GM12878 (cell line): Measurements from ENCODE around the gene CCL23. TPM values are rescaled to one million over a fixed set of nuclear protein-coding genes. Genes with fewer than 3 reads are reported as not detected.

Experiments used
- ATAC-seq: fragments of 200-7000 bp; cut with Tn5 transposase; 3 replicates; pipeline ENCODE4 v1.9.1; 2020; ENCODE audit warnings: mild to moderate bottlenecking, moderate library complexity
- BruUV-seq: library from RNA; stranded (reverse); fragments of 400-500 nt; replicated peaks from 2 replicates; lab custom pipeline; 2021; lab: Mats Ljungman, UMichigan
- CTCF ChIA-PET: fragments of 300-600 bp; sonication (Branson Sonifier 250); formaldehyde crosslinking; extraction: SDS; loops from one replicate; lab custom pipeline; 2021; ENCODE audit warnings: inconsistent platforms; lab: Yijun Ruan, JAX
- POLR2A ChIA-PET: fragments of 350-600 bp; formaldehyde crosslinking; extraction: SDS; loops from one replicate; lab custom pipeline; 2021; ENCODE audit warnings: inconsistent platforms; lab: Charles Lee
- RAD21 ChIA-PET: fragments of 300-600 bp; sonication (Branson Sonifier 250); formaldehyde crosslinking; loops from one replicate; lab custom pipeline; 2023; ENCODE audit warnings: antibody characterized with exemption; ENCODE audit not compliant: unreplicated experiment; lab: Charles Lee
- SMC1A ChIA-PET: fragments of 300-600 bp; sonication (Branson Sonifier 250); formaldehyde crosslinking; loops from one replicate; lab custom pipeline; 2023; ENCODE audit not compliant: unreplicated experiment, uncharacterized antibody; lab: Charles Lee
- DNase-seq: peaks from one replicate; pipeline ENCODE4 v3.0.0-alpha.2; 2011; ENCODE audit warnings: low read depth, low spot score
- FAIRE-seq: peaks from 3 replicates; lab custom pipeline; 2011; peaks lifted over from hg19 to GRCh38; lab: Jason Lieb, UNC
- H2AFZ ChIP-seq: 2 replicates; pipeline ENCODE4 v1.6.0; 2011; ENCODE audit warnings: low read depth, low read length, control low read depth; ENCODE audit not compliant: control insufficient read depth
- H3K27ac ChIP-seq: 2 replicates; pipeline ENCODE4 v1.5.1; 2011; ENCODE audit warnings: control low read depth; ENCODE audit not compliant: control insufficient read depth, insufficient read depth
- H3K27me3 ChIP-seq, 2 experiments: replicated peaks in 1 of 2; 2 replicates each; pipeline versions ENCODE4 v1.6.0 to v1.6.1; 2011; ENCODE audit warnings: low read length in 1 of 2; ENCODE audit not compliant: control insufficient read depth in 2 of 2, insufficient read depth in 2 of 2
- H3K36me3 ChIP-seq, 2 experiments: 2 replicates each; pipeline ENCODE4 v1.5.1; 2011; ENCODE audit warnings: low read length in 1 of 2; ENCODE audit not compliant: control insufficient read depth in 2 of 2, insufficient read depth in 2 of 2
- H3K4me1 ChIP-seq: 2 replicates; pipeline ENCODE4 v1.6.1; 2011; ENCODE audit warnings: mild to moderate bottlenecking, low read length, moderate library complexity, mixed read lengths; ENCODE audit not compliant: control insufficient read depth, insufficient read depth
- H3K4me2 ChIP-seq: 2 replicates; pipeline ENCODE4 v1.6.0; 2011; ENCODE audit warnings: control low read depth; ENCODE audit not compliant: control insufficient read depth, insufficient read depth
- H3K4me3 ChIP-seq: fragments of 200-600 bp; sonication (generic); 2 replicates; pipeline ENCODE4 v1.5.1; 2016
- H3K79me2 ChIP-seq: 2 replicates; pipeline ENCODE4 v1.6.0; 2011; ENCODE audit warnings: low read length; ENCODE audit not compliant: control insufficient read depth, insufficient read depth
- H3K9ac ChIP-seq: 2 replicates; pipeline ENCODE4 v1.8.0; 2011; ENCODE audit warnings: low read length, control low read depth, mixed read lengths; ENCODE audit not compliant: control insufficient read depth, insufficient read depth
- H3K9me3 ChIP-seq: replicated peaks from 3 replicates; pipeline ENCODE4 v1.5.1; 2011; ENCODE audit warnings: mild to moderate bottlenecking, low read length; ENCODE audit not compliant: control insufficient read depth, insufficient read depth
- H4K20me1 ChIP-seq: 2 replicates; pipeline ENCODE4 v1.6.0; 2011; ENCODE audit not compliant: control insufficient read depth, insufficient read depth
- MTA3 ChIP-seq: IDR thresholded peaks from 2 replicates; pipeline ENCODE4 v1.6.1; 2012; ENCODE audit warnings: low read length, inconsistent platforms, borderline replicate concordance
- NR2C1 ChIP-seq: fragments of 450-650 bp; IDR thresholded peaks from 2 replicates; pipeline ENCODE4 v1.6.1; 2017; ENCODE audit warnings: antibody characterized with exemption, mild to moderate bottlenecking, moderate library complexity
- RFX5 ChIP-seq: IDR thresholded peaks from 2 replicates; pipeline ENCODE4 v1.6.1; 2011; ENCODE audit warnings: low read depth, low read length, improper control_type of control experiment
- SP1 ChIP-seq: IDR thresholded peaks from one replicate; pipeline ENCODE4 v1.6.1; 2011; ENCODE audit warnings: low read depth, low read length
- ZNF274 ChIP-seq: IDR thresholded peaks from one replicate; pipeline ENCODE4 v1.8.0; 2011; ENCODE audit not compliant: insufficient read length, insufficient read depth
- WGBS: methylation state at CpG from one replicate; pipeline ENCODE4 v1.1.6; 2016; ENCODE audit warnings: low lambda C conversion rate; ENCODE audit not compliant: insufficient replicate concordance, insufficient coverage; ENCODE audit errors: missing lambda C conversion rate; 5-methylcytosine and 5-hydroxymethylcytosine counted together
- in situ Hi-C: fragments of 300-500 bp; cut with MboI; formaldehyde crosslinking; loops from 9 replicates; pipeline ENCODE4 v1.14.3; 2018; ENCODE audit warnings: mixed read lengths
- intact Hi-C: fragments of 100-400 bp; cut with micrococcal nuclease; formaldehyde crosslinking; loops from one replicate; pipeline ENCODE4 v1.14.2; 2022; ENCODE audit not compliant: unreplicated experiment
- polyA plus RNA-seq, 11 experiments: library from polyadenylated mRNA; depleted of rRNA in 4 of 11; unstranded in 6 of 11; stranded (reverse) in 5 of 11; fragments of >200 nt; fragmentation: Nextera tagmentation in 4 of 11; fragmentation: Illumina TruSeq in 1 of 11; extraction: Ambion mirVana in 4 of 11; extraction: Trizol in 1 of 11; gene quantifications; 1 replicate in 1 of 11; 2 replicates in 10 of 11; pipeline versions ENCODE4 v1.2.1 to v1.2.3, GENCODE V29; 2011 to 2016; ENCODE audit warnings: inconsistent platforms in 2 of 11, missing spikeins in 2 of 11, low read depth in 1 of 11
- total RNA-seq, 4 experiments: library from RNA; depleted of rRNA in 3 of 4; stranded (reverse); fragments of >200 nt in 3 of 4; fragmentation: Illumina TruSeq in 1 of 4; extraction: Trizol in 1 of 4; gene quantifications; 2 replicates each; pipeline versions ENCODE4 v1.2.1 to v1.2.3, GENCODE V29; 2013 to 2021
- TF ChIP-seq, protein P1 (sequence below): IDR thresholded peaks from 2 replicates; pipeline ENCODE4 v1.6.1; 2011; ENCODE audit warnings: mild to moderate bottlenecking, low read depth, low read length, moderate library complexity; ENCODE audit not compliant: insufficient replicate concordance
- TF ChIP-seq, protein P2 (sequence below): IDR thresholded peaks from 2 replicates; pipeline ENCODE4 v1.6.1; 2012; ENCODE audit warnings: improper control_type of control experiment, low read depth, low read length; ENCODE audit not compliant: insufficient replicate concordance
- TF ChIP-seq, protein P3 (sequence below): fragments of 450-650 bp; IDR thresholded peaks from 2 replicates; pipeline ENCODE4 v1.6.1; 2016; ENCODE audit warnings: mild to moderate bottlenecking

The CCL23 gene
- total and polyA plus RNA-seq, 10 of the 15 experiments (the other 5 are each of a cell fraction or from before 2014, with no cell fraction given), result 0.15 to 0.62 (median 0.41) TPM; not detected in 6

DNA sequence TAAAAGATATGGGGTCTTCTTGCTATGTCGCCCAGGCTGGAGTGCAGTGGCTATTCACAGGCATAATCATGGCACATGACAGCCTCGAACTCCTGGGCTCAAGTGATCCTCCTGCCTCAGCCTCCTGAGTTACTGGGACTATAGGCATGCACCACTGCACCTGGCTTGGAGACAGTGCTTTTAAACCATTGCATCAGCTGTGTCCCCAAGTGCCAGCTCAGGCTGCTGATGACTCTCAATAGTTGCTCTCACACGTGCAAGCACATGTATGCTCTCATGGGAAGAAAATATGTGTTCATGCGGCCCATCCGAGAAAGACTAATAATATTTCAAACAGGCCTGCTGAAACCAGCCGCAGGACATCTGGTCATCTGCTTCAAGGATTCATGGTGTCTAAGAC lies 45.2 kb downstream of the CCL23 start:
- CTCF ChIA-PET, result interaction anchor here (1.0 to 19.0 kb wide), 8 partner anchors 9 to 513 kb away, joined by 3 to 622 read pairs (median 6); partner anchors contain the start of gene CCL16

DNA sequence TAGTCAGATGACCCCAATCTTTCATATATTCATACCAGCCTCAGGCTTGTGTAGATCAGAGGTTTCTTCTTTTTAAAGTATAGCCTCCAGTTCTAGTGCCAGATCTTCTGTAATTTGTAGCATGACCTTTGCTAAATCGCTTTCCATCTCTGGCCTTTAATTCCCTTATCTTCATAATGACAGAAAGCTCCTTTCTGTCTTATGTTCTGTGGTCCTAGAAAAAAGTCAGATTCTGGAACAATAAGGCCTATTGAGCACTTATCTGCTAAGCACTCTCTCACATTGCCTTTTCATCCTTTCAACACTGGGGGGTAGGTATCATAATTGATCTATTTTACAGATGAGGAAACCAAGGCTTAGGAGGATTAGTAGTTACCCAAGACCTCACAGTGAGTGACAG lies 45.7 kb downstream of the CCL23 start:
- FAIRE-seq, result no peak
- H3K79me2 ChIP-seq, result no peaks in the 10 kb centered on the region
- no peaks in the 10 kb centered on the region for H3K27me3 ChIP-seq
- POLR2A ChIA-PET, result no interaction called here
- WGBS, result 42% methylated on average over 1 of the region's 1 CpG
- no peaks in the 10 kb centered on the region for H3K9me3 ChIP-seq
- H3K4me3 ChIP-seq, result no peak overlapping the region
- intact Hi-C loops, result no loop called here
- RAD21 ChIA-PET, result interaction anchor here (1.4 to 17.2 kb wide), 4 partner anchors 9 to 183 kb away, joined by 3 to 342 read pairs (median 11); partner anchors contain the start of gene CCL16
- SMC1A ChIA-PET, result interaction anchor here (1.2 to 17.2 kb wide), 7 partner anchors 10 to 178 kb away, joined by 4 to 485 read pairs (median 7); partner anchors contain the start of gene CCL3
- BruUV-seq, result no TSS peak
- in situ Hi-C loops, result loop anchor here (5.0 kb wide), 3 partner anchors 100 to 515 kb away; partner anchors contain the start of gene ZNHIT3
- no peak overlapping the region for H2AFZ ChIP-seq
- H4K20me1 ChIP-seq, result no peaks in the 10 kb centered on the region
- no peak overlapping the region for H3K9ac ChIP-seq
- CTCF ChIA-PET, result interaction anchor here (1.1 to 19.0 kb wide), 7 partner anchors 10 to 510 kb away, joined by 3 to 622 read pairs (median 24); partner anchors contain the start of genes CCL15 and CCL16
- no peak for DNase-seq
- no peak overlapping the region for H3K27ac ChIP-seq
- no peaks in the 10 kb centered on the region; the same call in 1 of the 2 replicates for H3K4me1 ChIP-seq
- ATAC-seq, result no peak
- H3K4me2 ChIP-seq, result no peak overlapping the region
- no peaks in the 10 kb centered on the region for H3K36me3 ChIP-seq
- TF ChIP-seq, protein P1, sequence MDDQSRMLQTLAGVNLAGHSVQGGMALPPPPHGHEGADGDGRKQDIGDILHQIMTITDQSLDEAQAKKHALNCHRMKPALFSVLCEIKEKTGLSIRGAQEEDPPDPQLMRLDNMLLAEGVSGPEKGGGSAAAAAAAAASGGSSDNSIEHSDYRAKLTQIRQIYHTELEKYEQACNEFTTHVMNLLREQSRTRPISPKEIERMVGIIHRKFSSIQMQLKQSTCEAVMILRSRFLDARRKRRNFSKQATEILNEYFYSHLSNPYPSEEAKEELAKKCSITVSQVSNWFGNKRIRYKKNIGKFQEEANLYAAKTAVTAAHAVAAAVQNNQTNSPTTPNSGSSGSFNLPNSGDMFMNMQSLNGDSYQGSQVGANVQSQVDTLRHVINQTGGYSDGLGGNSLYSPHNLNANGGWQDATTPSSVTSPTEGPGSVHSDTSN, result no peak
- TF ChIP-seq, protein P2, sequence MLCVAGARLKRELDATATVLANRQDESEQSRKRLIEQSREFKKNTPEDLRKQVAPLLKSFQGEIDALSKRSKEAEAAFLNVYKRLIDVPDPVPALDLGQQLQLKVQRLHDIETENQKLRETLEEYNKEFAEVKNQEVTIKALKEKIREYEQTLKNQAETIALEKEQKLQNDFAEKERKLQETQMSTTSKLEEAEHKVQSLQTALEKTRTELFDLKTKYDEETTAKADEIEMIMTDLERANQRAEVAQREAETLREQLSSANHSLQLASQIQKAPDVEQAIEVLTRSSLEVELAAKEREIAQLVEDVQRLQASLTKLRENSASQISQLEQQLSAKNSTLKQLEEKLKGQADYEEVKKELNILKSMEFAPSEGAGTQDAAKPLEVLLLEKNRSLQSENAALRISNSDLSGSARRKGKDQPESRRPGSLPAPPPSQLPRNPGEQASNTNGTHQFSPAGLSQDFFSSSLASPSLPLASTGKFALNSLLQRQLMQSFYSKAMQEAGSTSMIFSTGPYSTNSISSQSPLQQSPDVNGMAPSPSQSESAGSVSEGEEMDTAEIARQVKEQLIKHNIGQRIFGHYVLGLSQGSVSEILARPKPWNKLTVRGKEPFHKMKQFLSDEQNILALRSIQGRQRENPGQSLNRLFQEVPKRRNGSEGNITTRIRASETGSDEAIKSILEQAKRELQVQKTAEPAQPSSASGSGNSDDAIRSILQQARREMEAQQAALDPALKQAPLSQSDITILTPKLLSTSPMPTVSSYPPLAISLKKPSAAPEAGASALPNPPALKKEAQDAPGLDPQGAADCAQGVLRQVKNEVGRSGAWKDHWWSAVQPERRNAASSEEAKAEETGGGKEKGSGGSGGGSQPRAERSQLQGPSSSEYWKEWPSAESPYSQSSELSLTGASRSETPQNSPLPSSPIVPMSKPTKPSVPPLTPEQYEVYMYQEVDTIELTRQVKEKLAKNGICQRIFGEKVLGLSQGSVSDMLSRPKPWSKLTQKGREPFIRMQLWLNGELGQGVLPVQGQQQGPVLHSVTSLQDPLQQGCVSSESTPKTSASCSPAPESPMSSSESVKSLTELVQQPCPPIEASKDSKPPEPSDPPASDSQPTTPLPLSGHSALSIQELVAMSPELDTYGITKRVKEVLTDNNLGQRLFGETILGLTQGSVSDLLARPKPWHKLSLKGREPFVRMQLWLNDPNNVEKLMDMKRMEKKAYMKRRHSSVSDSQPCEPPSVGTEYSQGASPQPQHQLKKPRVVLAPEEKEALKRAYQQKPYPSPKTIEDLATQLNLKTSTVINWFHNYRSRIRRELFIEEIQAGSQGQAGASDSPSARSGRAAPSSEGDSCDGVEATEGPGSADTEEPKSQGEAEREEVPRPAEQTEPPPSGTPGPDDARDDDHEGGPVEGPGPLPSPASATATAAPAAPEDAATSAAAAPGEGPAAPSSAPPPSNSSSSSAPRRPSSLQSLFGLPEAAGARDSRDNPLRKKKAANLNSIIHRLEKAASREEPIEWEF, result no peak
- no peak for TF ChIP-seq SP1
- TF ChIP-seq RFX5, result no peak
- TF ChIP-seq, protein P3, sequence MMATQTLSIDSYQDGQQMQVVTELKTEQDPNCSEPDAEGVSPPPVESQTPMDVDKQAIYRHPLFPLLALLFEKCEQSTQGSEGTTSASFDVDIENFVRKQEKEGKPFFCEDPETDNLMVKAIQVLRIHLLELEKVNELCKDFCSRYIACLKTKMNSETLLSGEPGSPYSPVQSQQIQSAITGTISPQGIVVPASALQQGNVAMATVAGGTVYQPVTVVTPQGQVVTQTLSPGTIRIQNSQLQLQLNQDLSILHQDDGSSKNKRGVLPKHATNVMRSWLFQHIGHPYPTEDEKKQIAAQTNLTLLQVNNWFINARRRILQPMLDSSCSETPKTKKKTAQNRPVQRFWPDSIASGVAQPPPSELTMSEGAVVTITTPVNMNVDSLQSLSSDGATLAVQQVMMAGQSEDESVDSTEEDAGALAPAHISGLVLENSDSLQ, result no peak
- TF ChIP-seq MTA3, result no peak
- TF ChIP-seq ZNF274, result no peak

More for the DNA sequence above, 45.2 kb downstream of the CCL23 start:
- POLR2A ChIA-PET, result interaction anchor here (1.0 kb wide), 1 partner anchor 11 kb away, joined by 5 read pairs; no protein-coding TSS in a partner anchor
- Histone ChIP-seq H3K27ac (no peak overlapping the region), H2AFZ (no peak overlapping the region), H3K9ac (no peak overlapping the region), H3K27me3 (no peaks in the 10 kb centered on the region), H3K4me2 (no peak overlapping the region), H4K20me1 (no peaks in the 10 kb centered on the region), H3K9me3 (no peaks in the 10 kb centered on the region), H3K4me1 (peaks cover 3% of the 10 kb centered on the region; the same call in 1 of the 2 replicates), H3K79me2 (no peaks in the 10 kb centered on the region), H3K36me3 (no peaks in the 10 kb centered on the region), H3K4me3 (no peak overlapping the region)
- intact Hi-C loops, result no loop called here
- DNase-seq, result no peak
- no TSS peak for BruUV-seq
- TF ChIP-seq NR2C1, result no peak
- SMC1A ChIA-PET, result interaction anchor here (0.9 to 17.2 kb wide), 6 partner anchors 10 to 177 kb away, joined by 3 to 485 read pairs (median 7); no protein-coding TSS in a partner anchor
- in situ Hi-C loops, result loop anchor here (5.0 kb wide), 3 partner anchors 100 to 515 kb away; partner anchors contain the start of gene ZNHIT3
- WGBS, result 68% methylated on average over 6 of the region's 6 CpGs
- RAD21 ChIA-PET, result interaction anchor here (1.0 to 17.2 kb wide), 5 partner anchors 10 to 176 kb away, joined by 3 to 342 read pairs (median 19); no protein-coding TSS in a partner anchor
- no peak for FAIRE-seq
- no peak for ATAC-seq
